Measurements from ENCODE around the gene DTX2.
"Not testable (repeated sequence)": the region's sequence is repeated elsewhere in the genome, so short reads cannot be mapped to it uniquely, and the experiment has no call there.

Gene DTX2

GRCh38 chr7:76443846-76444245 lies 17.7 kb upstream of the DTX2 start:
- DNase-seq (ENCODE audit: low spot score): not testable (repeated sequence)

GRCh38 chr7:76445577-76446008 lies 15.9 kb upstream of the DTX2 start:
- DNase-seq (ENCODE audit: low spot score): peak; percentile 10

- not testable (repeated sequence) for DNase-seq (ENCODE audit: low spot score)
Observed at GRCh38 chr7:76457017-76457416, 4.5 kb upstream of the DTX2 start.

GRCh38 chr7:76458504-76458903 lies 3.0 kb upstream of the DTX2 start:
- not testable (repeated sequence) for DNase-seq (ENCODE audit: low spot score)

- not testable (repeated sequence) for DNase-seq (ENCODE audit: low spot score)
Observed at GRCh38 chr7:76460767-76461166, 742 bp upstream of the DTX2 start.

- not testable (repeated sequence) for DNase-seq (ENCODE audit: low spot score)
Observed at GRCh38 chr7:76462271-76462882, 868 bp downstream of the DTX2 start.

- DNase-seq (ENCODE audit: low spot score): not testable (repeated sequence)
Observed at GRCh38 chr7:76464959-76465358, 3.5 kb downstream of the DTX2 start.

- not testable (repeated sequence) for DNase-seq (ENCODE audit: low spot score)
Observed at GRCh38 chr7:76465950-76466349, 4.4 kb downstream of the DTX2 start.

- not testable (repeated sequence) for DNase-seq (ENCODE audit: low spot score)
Observed at GRCh38 chr7:76467743-76468404, 6.4 kb downstream of the DTX2 start.

GRCh38 chr7:76471556-76472221 lies 10.2 kb downstream of the DTX2 start:
- DNase-seq (ENCODE audit: low spot score): not testable (repeated sequence)

GRCh38 chr7:76473097-76473496 lies 11.6 kb downstream of the DTX2 start:
- DNase-seq (ENCODE audit: low spot score): not testable (repeated sequence)

- DNase-seq (ENCODE audit: low spot score): not testable (repeated sequence)
Observed at GRCh38 chr7:76476280-76476679, 14.8 kb downstream of the DTX2 start.

- not testable (repeated sequence) for DNase-seq (ENCODE audit: low spot score)
Observed at GRCh38 chr7:76476742-76477474, 15.4 kb downstream of the DTX2 start.

GRCh38 chr7:76479628-76480027 lies 18.1 kb downstream of the DTX2 start:
- not testable (repeated sequence) for DNase-seq (ENCODE audit: low spot score)

GRCh38 chr7:76480403-76481253 lies 19.1 kb downstream of the DTX2 start:
- not testable (repeated sequence) for DNase-seq (ENCODE audit: low spot score)

GRCh38 chr7:76482660-76483059 lies 21.2 kb downstream of the DTX2 start:
- not testable (repeated sequence) for DNase-seq (ENCODE audit: low spot score)

- not testable (repeated sequence) for DNase-seq (ENCODE audit: low spot score)
Observed at GRCh38 chr7:76483081-76483480, 21.6 kb downstream of the DTX2 start.

- not testable (repeated sequence) for DNase-seq (ENCODE audit: low spot score)
Observed at GRCh38 chr7:76484456-76484855, 22.9 kb downstream of the DTX2 start.

GRCh38 chr7:76485822-76486610 lies 24.5 kb downstream of the DTX2 start:
- DNase-seq (ENCODE audit: low spot score): not testable (repeated sequence)

GRCh38 chr7:76486618-76487017 lies 25.1 kb downstream of the DTX2 start:
- DNase-seq (ENCODE audit: low spot score): peak; percentile 26

All from CD4-positive, alpha-beta T cell treated with Interleukin-15 for 4 hours (primary cell).